GM18499 (cell line): ENCODE results near the gene MYO1B.

Source experiments
- ATAC-seq: cut with Tn5 transposase; IDR thresholded peaks from one replicate; pipeline ENCODE4 v1.9.1; 2021; ENCODE audit warnings: moderate number of reproducible peaks; ENCODE audit not compliant: insufficient read depth, unreplicated experiment

Gene MYO1B

DNA sequence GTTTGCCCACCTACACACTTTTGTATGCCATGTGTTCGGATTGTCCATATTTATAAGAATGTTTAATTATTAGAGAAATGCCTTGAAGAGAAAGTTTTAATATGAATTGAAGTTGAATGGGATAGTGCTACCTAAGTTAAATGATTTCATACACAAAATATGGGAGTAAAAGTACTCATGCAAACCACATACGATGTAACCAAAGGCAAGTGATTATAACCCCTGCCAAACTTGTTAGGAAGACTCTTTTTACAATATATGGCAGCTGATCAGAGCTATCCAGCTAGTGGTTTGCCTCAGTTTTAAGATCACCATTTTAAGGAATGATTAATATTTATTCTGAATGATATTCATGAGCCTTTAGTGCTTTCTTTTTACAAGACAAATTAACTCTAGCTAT lies 106.7 kb downstream of the MYO1B start:
- no peak for ATAC-seq

DNA sequence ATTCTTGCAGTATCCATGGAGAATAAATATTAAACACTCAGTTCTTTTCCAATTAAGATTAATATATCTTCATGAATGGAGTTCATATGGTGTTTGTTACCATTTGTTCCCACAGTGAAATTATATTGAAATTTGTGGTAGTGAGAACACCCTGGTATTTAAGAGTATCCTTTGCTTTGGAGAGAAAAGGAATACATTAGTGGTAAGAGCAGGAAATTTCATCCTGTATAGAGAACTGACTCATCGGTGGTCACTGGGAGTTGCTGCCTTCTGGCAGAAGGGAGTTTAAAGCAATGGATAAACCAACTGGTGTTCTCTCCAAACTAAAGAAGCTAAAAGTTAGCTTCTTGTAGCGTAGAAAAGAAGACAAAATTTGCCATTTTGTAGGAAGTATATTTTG lies 107.3 kb downstream of the MYO1B start:
- no peak for ATAC-seq

DNA sequence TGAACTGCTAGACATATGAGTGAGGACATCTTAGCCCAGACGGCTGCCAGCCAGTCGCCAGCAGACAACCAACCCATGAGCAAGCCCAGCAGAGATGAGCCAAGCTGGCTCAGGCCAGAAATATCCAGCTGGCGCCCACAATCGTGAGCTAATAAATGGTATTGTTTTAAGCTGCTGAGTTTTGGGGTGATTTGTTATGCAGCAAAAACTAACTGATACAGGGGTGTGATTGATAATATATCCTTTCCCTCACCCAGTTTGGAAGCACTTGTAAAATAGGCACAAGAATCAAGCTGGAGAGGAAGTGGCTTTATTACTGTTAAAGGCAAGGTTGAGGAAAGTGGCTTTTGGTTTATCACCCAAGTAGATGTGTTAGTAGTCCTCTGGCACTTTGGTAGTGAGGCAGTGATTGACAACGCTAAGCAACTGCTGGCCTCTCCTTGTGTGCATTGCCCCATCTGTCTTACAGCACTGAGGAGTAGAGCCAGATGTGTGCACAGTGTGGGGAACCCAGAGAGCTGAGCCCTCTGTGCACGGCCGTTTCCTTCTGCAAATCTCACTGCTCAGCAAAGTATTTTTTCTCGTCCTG lies 110.1 kb downstream of the MYO1B start:
- no peak for ATAC-seq

DNA sequence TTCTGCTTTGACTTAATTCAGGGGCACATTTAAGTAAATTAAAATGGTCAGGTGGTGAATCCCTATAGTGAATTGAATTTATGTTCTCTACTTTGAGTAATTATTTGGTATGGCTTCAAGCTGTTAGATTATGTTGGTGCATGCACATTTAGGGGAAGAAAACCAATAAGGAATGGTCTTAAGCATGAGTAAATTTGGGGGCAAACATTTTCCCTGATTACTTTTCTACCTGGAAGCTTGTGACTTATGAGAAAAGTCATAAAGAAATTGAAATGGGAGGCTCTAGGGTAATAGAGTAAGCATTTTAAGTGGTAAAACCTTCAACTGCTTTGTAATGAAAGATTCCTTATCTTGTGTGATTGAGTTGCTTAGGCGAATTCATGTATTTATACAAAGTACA lies 112.5 kb downstream of the MYO1B start:
- no peak for ATAC-seq

DNA sequence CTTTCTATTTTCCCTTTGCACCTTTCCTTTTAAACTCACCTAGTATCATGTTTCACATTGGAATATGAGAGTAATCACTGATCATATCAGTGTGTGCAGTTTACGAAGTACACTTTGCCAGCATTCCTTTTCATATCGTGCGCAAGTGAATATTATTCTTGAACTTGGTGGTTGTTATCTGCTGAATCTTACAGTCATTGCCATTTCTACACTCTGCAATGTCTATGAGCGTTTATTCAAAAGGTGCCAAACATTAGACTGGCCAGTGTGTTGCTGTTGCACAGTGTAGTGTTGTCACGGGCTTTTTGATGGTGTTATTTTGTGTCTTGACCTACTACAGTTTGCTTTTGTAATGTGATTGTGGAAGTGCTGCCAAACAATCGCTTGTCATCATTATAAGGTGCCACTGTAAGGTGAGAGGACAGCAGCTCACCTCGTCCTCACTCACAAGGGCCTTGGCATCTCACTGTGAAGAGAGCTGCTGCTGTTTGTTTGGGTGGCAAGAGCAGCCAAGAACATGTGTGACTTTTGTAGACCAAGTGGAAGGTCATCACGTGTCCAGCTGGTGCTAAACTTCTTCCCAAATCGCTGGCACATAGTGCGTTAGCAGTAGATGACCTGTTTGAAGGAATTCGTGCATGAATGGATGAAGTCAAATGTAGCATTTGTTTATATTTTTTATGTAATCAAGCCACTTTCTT lies 113.3 kb downstream of the MYO1B start:
- ATAC-seq, result no peak

DNA sequence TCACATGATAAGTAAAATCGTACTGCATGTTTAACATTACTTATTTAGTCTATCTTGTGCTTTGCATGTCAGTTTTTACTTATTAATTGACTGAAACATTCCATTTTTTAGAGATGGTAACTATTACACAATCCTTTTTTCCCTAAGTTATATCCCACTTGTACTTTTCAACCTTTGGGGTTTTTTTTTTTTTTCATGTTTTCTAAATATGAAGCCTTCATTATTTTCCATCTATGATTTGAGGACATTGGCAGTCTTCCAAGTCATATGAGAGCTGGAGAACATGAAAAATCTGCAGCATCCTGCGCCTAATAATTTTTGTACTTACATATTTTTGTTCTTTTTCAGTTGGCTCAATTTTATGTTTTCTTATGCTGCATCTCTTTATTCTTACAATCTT lies 113.9 kb downstream of the MYO1B start:
- ATAC-seq, result no peak

DNA sequence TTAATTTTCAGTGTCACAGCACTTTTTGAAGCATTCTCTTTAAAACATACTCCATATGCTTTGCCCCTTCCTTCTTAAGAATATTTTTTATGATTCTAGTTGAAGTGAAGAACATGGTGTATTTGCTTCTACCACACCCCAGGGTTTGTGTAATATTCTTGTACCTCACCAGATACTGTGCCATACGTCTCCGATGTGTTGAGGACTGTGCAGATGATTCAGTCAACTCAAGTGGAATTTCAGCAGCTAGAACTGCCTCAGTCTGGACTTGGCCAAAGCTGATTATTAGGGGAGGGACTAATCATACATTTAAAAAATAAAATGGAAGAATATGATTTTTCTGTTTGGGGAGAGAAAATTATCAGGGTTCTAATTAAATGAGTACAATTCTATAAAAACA lies 115.7 kb downstream of the MYO1B start:
- no peak for ATAC-seq

DNA sequence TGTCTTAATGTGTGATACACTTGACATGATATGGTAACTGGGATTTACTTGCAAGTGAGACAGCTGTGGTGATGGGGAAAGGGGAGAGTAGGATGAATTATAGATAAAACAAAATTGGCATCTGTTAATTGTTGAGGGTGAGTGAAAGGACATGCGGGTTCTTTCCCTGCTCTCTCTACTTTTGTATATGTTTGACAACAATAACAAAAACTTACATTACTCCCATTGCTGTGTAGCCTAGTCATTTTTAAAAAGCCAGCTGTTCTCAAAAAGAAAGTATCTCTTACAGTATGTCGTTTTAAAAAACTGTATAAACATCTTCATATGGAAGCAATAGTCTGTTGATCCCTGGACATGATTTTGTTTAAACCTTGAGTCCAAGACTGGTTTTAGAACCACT lies 117.6 kb downstream of the MYO1B start:
- no peak for ATAC-seq

DNA sequence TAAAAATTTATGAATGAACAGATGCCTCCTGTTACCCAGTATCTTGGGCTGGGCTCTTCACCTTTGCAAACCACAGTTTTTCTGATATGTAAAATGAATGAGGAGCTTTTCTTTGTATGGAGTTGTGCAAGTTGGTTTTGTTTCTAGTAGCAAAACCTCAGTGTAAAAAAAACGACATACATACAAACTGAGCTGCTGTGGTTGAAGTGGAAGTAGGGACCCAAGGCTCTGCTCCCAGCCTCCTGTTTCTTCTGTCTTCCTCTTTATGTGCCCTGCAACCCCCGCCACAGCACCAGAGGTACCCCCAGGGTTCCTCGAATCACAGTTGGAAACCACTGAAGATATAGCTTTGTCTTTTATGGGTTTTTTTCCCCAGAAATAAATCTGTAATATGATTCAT lies 118.1 kb downstream of the MYO1B start:
- ATAC-seq, result no peak

DNA sequence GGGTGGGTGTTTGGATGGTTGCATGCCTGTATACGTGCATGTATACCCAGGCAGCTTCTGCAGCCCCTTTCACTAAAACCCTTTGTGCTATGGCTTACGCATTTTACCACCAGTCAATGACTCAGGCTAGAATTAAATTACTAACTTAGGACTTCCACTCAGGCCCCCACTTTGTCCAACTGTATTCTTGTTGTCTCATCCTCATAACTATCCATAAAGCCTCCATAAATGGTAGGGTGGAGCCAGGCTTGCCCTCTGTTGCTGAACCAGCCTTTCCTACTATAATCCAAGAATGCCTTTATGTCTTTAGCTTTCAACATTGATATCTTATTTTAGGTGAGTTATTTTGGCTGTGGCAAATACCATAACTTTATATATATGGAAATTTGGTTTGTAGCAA lies 119.9 kb downstream of the MYO1B start:
- ATAC-seq, result no peak

DNA sequence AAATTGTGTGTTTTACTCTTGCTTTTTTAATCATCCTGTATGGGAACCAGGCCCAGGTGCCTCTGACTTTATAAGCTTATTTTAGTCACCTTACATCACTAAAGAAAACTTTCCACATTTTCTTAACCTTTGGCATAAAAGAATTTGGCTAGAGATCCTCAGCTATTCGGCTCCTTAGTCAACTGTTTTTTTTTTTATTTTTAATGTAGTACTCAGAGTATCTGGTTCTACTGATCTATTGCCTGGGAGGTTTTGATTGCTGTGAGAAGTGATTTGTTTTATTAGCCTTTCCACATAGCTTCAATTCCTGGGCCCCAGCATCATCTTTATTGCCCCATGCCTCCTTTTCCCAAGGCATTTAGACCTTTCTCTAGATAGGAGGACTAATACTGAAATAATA lies 121.0 kb downstream of the MYO1B start:
- no peak for ATAC-seq

DNA sequence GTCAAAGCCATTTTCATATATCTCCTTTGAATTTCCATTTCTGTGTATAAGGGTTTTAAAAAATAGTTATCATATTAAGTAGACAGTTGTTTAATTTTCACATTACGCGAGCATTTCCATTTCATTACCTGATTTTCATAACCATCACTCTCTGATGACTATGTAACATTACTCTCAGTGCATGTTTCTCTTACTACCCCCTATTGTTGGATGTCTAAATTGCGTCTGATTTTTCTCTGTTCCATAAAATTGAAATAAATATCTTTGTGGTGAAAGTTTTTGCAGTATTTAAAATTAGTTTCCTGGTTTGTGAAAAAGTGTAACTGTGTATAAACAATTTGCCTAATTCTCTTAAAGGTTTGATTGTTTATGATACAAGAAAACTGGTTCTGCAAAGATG lies 123.8 kb downstream of the MYO1B start:
- no peak for ATAC-seq

DNA sequence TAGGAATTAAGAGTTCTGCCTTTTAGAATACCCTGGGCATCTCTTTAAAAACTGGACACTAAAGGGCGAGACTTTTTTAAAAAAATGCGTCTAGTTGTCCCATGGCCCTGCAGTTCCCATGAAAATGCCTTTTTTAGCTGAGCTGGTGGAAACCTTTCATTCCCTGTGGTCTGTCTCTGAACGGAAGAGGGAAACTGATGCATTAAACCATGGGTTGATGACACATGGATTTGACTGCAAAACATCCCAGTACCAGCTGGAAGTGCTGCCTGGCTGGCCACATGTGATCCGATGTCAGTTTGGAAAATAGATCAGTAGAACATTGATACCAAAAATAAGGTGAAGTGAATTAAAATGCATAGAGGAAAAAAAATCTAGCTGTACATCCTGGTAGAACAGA lies 129.2 kb downstream of the MYO1B start:
- no peak for ATAC-seq

DNA sequence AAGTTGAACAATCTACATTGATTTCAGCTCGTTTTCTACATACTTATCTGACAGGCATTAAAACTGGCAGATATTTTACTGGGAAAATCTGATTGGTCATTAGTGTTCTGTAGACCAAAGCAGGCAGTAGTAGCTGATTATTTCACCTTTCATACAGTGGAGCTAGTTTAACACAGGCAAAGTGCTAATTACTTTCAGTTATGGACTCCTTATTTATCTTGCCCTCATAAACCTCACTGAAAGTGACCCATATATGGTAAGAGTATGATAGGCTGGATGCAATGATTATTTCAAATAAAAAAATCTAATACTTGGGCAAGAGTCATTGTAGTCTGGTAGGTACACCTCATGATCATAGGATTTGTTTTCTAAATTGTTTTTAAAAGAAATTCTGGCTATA lies 129.7 kb downstream of the MYO1B start:
- no peak for ATAC-seq

DNA sequence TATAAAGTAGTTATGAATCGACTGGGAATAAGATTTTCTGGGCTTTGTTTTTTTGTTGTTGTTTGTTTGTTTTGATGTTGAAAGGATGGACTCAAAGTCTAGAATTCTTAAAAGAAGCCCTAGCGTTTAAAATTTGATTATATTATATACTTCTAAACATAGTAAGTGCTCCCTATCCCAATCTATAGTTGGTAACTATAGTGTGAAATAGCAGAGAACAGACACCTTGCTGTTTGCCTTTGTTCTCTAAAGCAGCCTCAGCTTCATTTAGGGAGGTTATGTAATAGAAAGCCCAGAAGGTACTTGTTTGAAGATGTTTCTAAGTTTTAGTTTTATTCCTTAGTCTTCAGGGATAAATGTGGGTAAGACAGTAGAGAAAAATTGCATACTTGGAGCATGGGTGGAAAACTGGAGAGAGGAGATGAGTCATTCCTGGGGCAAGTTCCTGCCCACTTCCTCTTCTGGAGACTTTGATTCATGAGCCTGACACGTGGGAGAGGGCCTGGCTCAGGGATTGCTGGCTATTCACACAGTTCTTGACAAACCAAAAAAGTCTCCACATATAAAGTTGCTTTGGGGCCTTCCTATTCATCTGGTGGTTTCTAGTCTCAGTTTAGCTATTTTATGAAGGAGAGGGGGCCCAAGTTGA lies 131.9 kb downstream of the MYO1B start:
- ATAC-seq, result peak; percentile 67

DNA sequence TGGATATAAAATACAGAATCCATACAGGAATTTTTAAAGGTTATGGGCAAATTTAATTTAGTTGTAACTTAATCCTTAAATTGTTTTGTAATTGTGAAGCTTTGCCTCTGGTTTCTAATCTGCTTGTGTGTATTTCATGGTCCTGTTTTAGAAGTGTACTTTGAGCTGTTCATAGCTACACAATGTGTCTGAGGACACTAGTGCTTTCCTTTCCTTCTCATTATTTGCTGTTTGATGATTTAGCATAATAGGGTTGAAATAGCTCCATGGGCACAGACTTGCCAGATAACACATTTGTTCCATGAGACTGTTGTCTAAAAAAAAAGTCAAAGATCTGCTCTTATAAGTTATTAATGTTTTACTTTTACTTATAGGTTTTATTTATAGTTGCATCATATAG lies 134.2 kb downstream of the MYO1B start:
- no peak for ATAC-seq

DNA sequence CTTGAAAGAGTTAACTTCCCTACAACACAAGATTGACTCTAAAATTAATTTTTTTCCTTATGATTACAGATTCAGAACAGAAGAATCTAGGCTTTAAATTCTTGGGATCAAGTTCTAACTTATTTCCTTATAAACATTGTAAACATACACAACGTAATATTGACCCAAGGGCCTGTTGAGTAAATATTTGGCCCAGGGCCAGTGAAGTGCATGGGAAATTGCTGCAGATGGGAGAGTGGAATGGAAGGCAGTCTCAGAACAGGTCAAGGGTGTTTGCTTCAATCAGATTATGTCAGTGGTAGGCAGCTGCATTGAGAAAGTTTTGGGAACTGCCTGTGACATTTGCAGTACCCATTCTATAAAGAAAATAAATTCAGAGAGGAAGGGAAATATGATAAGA lies 137.6 kb downstream of the MYO1B start:
- no peak for ATAC-seq

DNA sequence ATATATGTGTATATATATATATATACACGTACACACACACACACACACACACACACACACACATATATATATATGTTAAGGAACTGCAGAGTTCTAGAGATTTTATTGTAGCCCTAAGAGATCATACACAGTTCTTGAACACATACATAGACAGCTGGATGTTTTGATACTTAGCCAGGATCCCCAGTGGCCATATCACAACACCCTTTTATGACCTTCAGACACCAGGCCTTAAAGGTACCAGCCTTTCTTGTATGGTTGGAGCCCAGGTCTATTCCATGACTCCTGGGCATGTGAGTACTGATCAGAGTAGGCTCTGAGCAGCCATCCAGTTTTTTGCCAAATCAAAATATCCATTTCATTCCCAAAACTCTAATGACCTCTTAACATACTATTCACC lies 138.3 kb downstream of the MYO1B start:
- ATAC-seq, result no peak

DNA sequence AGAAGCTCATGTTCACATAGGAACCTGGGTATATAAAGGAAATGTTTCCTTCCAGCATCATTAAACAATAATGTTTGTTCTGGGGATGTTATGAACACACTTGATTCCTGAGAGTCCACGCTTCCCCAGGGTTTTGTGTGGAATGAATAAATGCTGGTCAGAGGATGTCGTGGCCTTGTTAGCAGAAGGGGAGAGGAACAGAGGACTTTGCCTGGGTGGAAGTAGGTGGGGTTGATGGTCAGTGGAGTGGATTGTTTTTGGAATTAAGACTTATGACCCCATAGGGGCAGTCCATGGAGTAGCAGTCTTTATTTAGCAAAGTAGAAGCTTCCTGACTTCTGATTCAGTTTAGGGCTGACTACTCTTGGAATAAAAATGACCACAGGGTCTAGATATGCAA lies 139.6 kb downstream of the MYO1B start:
- ATAC-seq, result no peak

DNA sequence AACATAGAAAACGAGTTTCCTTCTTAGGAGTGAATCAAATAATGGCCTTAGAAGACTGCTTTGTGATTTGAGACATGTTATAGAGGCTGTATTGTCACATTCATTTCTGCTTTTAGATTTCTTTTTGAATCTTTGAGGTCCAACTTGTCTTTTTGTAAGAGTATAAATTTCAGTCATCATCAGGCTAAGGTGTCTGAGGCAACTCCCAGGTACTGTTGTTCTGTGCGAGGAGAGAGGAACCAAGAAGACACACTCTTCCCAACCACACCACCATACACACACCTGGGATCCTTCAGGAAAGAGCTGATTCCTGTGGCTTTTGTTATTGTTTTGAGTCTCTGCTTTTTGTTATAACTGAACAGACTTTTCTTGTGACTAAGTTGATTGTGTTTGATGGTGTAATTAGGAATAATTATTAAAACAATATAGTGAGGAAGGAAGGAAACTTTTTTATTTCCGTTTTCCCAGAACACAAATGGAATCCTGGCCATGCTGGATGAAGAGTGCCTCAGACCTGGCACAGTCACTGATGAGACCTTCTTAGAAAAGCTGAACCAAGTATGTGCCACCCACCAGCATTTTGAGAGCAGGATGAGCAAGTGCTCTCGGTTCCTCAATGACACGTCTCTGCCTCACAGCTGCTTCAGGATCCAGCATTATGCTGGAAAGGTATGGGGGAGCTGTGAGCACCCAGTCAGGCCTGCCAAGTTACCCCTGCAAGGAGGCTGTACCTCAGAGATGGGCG lies 140.4 kb downstream of the MYO1B start:
- ATAC-seq, result no peak

DNA sequence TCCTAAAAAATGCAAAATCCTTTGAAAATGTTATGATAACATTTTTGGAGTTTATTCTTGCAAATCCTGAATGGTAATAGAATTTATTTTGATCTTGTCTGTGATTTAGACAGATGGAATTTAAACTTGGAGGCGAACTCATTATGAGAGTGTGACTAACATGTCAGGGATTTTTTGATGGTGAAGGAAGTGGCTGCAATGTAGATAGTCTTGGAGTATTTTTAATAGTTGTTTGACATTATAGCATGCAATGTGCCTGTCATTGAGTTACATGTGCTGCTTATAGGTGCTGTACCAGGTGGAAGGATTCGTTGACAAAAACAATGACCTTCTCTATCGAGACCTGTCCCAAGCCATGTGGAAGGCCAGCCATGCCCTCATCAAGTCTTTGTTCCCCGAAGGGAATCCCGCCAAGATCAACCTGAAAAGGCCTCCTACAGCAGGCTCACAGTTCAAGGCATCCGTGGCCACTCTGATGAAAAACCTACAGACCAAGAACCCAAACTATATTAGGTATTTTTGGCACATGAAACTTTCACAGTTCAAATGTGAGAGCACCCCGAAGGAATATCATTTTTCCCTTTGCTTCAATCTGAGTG lies 141.8 kb downstream of the MYO1B start:
- ATAC-seq, result no peak
